HTERT RPE-1 (cell line): Measurements from ENCODE around the gene EPHA1.

ENCODE experiments used
- in situ Hi-C: fragments of 300-500 bp; cut with MboI; formaldehyde crosslinking; loops from 4 replicates; pipeline ENCODE4 v1.14.3; 2020; ENCODE audit warnings: low sequenced_read_pairs

EPHA1 gene

GRCh38 chr7:143375298-143376034 is 33.2 kb downstream of the EPHA1 start:
- in situ Hi-C loops: no loop called here

GRCh38 chr7:143374561-143374960 is 34.1 kb downstream of the EPHA1 start:
- in situ Hi-C loops: no loop called here

- in situ Hi-C loops: no loop called here
Observed at GRCh38 chr7:143373255-143373794, 35.3 kb downstream of the EPHA1 start.

- in situ Hi-C loops: no loop called here
Observed at GRCh38 chr7:143372070-143372469, 36.6 kb downstream of the EPHA1 start.

- in situ Hi-C loops: no loop called here
Observed at GRCh38 chr7:143369678-143370651, 38.7 kb downstream of the EPHA1 start.

GRCh38 chr7:143368387-143368786 is 40.3 kb downstream of the EPHA1 start:
- in situ Hi-C loops: no loop called here

GRCh38 chr7:143367972-143368371 is 40.7 kb downstream of the EPHA1 start:
- in situ Hi-C loops: no loop called here

GRCh38 chr7:143363016-143363937 is 45.4 kb downstream of the EPHA1 start:
- in situ Hi-C loops: no loop called here

GRCh38 chr7:143362131-143363015 is 46.3 kb downstream of the EPHA1 start, which contains the start of gene FAM131B:
Gene FAM131B, minus strand, starts transcription at chr7:143362713. Its CDS starts 110 bp downstream, at chr7:143362603.
- in situ Hi-C loops: no loop called here

- in situ Hi-C loops: no loop called here
Observed at GRCh38 chr7:143361552-143362130, 47.0 kb downstream of the EPHA1 start.

- in situ Hi-C loops: no loop called here
Observed at GRCh38 chr7:143360788-143361551, 47.7 kb downstream of the EPHA1 start.

GRCh38 chr7:143359771-143360353 is 48.8 kb downstream of the EPHA1 start:
- in situ Hi-C loops: no loop called here

GRCh38 chr7:143358626-143359025 is 50.0 kb downstream of the EPHA1 start:
- in situ Hi-C loops: no loop called here

GRCh38 chr7:143356414-143357050 is 52.1 kb downstream of the EPHA1 start:
- in situ Hi-C loops: no loop called here

- in situ Hi-C loops: no loop called here
Observed at GRCh38 chr7:143355450-143356385, 52.9 kb downstream of the EPHA1 start.

- in situ Hi-C loops: no loop called here
Observed at GRCh38 chr7:143354965-143355364, 53.7 kb downstream of the EPHA1 start.
